G401 (cell line): ENCODE results near the gene ENOX1. TPM values are rescaled to one million over a fixed set of nuclear protein-coding genes. Genes with fewer than 3 reads are reported as not detected.

ENCODE experiments used
- DNase-seq: peaks from one replicate; pipeline ENCODE4 v3.0.0-alpha.2; 2015; ENCODE audit warnings: low spot score
- in situ Hi-C: cut with HindIII; loops from 2 replicates; pipeline ENCODE4 v1.10.0; 2016; ENCODE audit warnings: low sequenced_read_pairs, mixed read lengths
- total RNA-seq: library from RNA; depleted of rRNA; stranded (reverse); fragments of >200 nt; shearing (Covaris generic); gene quantifications from 2 replicates; pipeline ENCODE4 v1.2.3, GENCODE V29; 2014

ENOX1 gene
- total RNA-seq, 1 experiment from 2014 or later: not detected

DNA sequence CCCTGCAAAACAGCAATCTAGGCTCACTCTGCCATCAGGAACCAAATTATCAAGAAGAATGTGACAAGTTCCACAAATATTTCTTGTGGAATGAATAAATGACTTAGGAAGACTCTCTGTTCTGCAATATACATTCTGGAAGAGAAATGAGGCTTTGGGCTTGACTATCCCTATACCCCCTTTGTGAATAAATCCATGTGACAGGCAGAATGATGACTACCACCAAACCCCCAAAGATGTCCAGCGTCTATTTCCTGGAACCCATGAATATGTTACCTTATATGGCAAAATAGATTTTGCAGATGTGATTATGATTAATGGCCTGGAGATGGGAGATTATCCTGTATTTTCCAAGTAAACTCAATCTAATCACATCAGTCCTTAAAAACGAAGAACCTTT lies 139.3 kb downstream of the ENOX1 start:
- in situ Hi-C loops: no loop called here
- DNase-seq: no peak

DNA sequence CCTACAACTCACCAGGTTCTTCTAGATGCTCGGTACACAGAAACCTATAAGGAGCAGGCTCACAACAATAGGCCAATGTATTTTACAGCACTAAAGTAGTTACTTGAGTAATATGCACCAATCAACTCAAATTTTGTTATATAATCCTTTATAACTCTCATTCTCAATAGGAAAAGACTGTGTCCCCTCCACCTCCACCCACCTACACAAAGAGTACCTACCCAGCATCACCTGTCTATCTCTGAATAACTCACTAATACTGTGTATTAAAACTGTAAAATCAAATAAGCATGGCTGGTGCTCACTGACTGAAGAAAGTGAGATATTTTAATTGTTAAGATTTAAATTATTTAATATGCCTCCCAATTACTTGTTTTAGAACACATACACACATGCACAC lies 146.3 kb downstream of the ENOX1 start:
- DNase-seq: no peak
- in situ Hi-C loops: no loop called here

GRCh38 chr13:43631106-43631505 lies 155.7 kb downstream of the ENOX1 start:
- in situ Hi-C loops: no loop called here
- peak; percentile 14 for DNase-seq

- in situ Hi-C loops: no loop called here
- DNase-seq: no peak
Measured at GRCh38 chr13:43629691-43630480, 156.9 kb downstream of the ENOX1 start.

DNA sequence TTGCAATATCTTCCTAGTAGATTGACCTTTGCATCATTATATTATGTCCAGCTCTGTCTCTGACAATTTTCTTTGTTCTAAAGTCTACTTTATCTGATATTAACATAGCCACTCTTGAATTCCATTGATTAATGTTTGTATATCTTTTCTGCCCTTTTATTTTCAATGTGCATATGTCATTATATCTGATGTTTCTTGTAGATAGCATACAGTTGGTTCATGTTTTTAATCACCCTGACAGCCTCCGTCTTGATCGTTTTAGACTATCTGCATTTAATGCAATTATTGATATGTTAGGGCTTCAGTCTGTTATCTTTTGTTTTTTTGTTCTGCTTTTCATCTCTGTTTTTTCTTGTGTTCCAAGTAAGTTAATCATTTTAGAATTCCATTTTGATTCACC lies 159.8 kb downstream of the ENOX1 start:
- in situ Hi-C loops: no loop called here
- no peak for DNase-seq

- in situ Hi-C loops: no loop called here
Measured at GRCh38 chr13:43614063-43614462, 172.7 kb downstream of the ENOX1 start.

GRCh38 chr13:43611281-43612273 lies 175.2 kb downstream of the ENOX1 start:
- in situ Hi-C loops: no loop called here
- DNase-seq: no peak

More at GRCh38 chr13:43614063-43614462, 172.7 kb downstream of the ENOX1 start:
- no peak for DNase-seq

- DNase-seq: no peak
- in situ Hi-C loops: no loop called here
Measured at GRCh38 chr13:43608400-43609137, 178.2 kb downstream of the ENOX1 start.

DNA sequence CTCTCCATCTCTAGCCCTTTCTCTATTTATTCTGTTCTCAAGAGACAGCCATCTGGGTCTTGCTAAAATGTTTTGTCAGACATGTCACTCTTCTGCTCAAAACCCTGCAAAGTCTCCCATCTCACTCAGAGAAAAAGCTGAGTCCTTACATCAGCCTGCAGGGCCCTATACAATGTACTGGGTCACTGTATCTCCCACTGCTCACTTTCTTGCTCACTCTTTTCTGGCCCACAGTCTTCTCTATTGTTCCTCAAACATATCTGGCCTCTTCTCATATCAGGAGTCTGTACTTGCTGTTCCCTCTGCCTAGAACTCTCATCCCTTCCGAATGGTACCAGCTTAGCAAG lies 189.2 kb downstream of the ENOX1 start:
- DNase-seq: no peak
- in situ Hi-C loops: no loop called here

- DNase-seq: no peak
- in situ Hi-C loops: no loop called here
Measured at GRCh38 chr13:43596924-43597598, 189.7 kb downstream of the ENOX1 start.

- in situ Hi-C loops: no loop called here
- no peak for DNase-seq
Measured at GRCh38 chr13:43596006-43596405, 190.8 kb downstream of the ENOX1 start.

DNA sequence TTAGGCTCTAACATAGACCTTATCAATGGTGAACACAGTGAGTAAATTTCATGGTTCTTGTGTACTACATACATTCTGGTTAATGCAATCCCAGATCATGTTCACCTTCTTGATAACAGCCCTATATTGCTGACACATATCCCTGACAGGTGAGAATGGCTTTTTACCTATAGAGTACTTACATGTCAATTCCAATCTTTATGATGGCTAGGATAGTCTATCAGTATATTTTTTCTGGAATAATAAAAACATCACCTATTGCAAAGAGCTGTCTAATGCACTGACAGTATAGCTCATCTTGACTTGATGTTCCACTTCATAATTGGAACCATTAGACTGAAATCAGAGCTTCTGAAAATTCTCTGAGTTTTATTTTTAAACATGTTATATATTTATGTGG lies 199.4 kb downstream of the ENOX1 start:
- no peak for DNase-seq
- in situ Hi-C loops: no loop called here

DNA sequence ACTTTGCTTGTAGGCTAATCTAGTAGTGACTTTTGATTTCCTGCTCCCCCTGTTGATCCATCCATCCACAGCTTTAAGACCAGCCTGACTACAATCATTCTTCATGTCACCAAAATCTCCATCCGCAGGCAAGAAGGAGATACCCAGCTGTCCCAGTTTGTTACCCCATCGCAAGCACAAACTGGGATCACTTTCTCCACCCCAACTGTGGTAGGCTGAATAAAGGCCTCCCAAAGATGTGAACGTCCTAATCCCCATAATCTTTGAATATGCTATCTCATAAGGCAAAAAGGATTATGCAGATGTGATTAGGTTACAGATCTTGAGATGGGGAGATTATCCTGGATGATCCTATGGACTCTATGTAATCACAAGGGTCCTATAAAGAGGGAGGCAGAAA lies 202.0 kb downstream of the ENOX1 start:
- no peak for DNase-seq
- in situ Hi-C loops: no loop called here

GRCh38 chr13:43583321-43583720 lies 203.5 kb downstream of the ENOX1 start:
- in situ Hi-C loops: no loop called here
- no peak for DNase-seq

DNA sequence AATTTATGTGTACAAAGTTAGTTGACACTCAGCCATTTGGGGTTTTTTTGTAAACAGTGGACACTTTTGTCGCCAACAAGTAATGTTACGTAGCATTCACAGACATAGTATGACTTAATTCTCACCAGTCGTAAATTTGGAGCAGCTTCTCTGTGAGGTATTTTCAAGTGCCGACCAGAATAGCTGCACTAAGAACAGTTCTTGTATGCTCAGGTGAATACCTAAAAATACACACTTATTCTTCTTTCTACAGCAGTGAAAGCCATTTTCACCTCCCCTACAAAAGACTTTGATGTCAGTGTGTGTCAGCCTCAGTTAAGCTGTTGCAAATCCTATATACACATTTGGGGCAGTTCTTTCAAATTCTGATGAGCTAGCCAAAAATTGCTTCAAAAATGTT lies 206.5 kb downstream of the ENOX1 start:
- in situ Hi-C loops: no loop called here
- no peak for DNase-seq

DNA sequence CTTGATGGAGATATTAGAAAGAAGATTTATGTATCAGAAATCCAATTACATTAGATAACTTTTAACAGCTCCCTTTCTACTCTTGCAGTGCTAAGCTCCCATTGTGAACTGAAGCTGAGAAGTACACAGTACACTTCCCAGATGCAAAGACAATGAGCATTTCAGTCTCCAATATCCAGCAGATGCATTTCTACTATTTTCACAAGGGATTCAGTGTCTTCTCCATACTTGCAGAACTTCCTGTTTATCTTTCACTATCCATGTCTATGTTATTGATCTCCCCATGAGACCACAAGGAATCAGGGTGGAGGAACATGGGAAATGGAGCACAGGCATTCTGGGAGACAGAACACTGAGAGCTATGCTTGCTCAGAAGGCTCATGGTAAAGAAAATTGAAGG lies 207.5 kb downstream of the ENOX1 start:
- in situ Hi-C loops: no loop called here

DNA sequence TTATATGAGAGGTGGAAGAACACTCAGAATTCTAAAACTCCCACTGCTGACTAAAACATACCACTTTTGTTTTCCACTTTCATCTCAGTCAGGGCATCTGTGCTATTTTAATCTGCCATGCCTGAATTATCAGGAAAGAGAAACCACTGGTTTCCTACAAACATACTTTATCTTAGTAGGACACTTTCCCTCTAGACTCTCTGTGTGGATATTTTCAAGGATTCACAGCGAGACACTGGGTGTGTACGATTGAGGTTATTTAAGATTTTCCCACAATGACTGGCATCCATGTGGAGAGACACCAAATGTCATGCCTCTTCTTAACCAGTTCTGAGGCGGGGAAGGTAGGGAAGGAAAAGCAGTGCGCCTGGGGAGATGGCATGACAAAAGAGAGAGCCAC lies 212.2 kb downstream of the ENOX1 start:
- DNase-seq: no peak
- in situ Hi-C loops: no loop called here

More for the DNA sequence above, 207.5 kb downstream of the ENOX1 start:
- no peak for DNase-seq

DNA sequence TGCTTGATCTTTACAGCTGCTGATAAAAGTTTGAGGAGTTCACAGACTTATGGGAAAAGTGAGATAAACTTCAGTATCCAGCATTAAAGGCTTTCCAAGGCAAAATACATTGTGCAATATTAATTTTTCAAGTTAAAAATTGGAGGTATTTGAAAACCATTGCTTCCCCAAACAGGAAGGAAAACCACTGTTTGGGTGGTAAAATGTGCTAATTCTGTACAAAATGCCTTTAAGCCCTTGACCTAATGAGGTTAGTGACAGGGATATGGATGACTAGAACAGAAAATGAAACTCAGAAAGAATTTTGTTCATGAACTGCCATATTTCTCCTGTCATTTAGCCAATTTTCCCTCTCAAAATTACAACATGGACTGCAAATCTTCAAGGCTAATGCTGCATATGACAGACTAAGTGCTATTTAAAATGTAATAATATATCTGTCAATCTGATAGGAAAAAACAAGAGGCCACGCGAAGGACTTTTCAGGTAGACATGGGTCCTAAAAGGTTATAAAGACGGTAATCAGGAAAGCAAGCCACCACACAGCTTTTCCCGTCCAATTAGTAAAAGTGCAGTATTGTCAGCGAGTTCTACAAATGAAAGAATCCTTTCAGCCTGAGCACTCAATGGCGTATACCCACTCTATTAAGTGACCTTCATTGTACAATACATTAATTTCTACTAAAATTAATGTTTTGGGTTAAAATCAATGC lies 212.8 kb downstream of the ENOX1 start:
- no peak for DNase-seq
- in situ Hi-C loops: no loop called here

DNA sequence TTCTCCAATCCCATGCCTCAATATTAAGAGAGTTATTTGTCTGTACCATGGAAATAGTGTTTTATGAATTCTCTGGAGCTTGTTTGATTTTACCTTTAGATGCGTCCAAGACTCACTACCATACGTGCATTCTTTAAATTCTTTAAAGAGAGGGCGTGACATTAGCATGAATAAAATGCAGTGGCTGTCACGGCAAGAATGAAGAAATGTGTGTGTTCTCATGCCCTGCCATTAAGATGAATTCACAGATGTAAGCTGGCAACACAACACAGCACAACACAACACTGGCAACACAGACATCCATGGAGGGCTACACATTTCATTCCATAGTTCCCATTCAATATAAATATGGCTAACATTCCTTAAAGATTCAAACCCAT lies 213.4 kb downstream of the ENOX1 start:
- in situ Hi-C loops: no loop called here
- DNase-seq: no peak
